WTC11 (cell line): ENCODE results near the gene ZNF530. TPM values are rescaled to one million over a fixed set of nuclear protein-coding genes. Genes with fewer than 3 reads are reported as not detected.

Experiments used
- ATAC-seq: fragments of 200-7000 bp; cut with Tn5 transposase; 2 replicates; pipeline ENCODE4 v1.10.0; 2021; ENCODE audit warnings: mild to moderate bottlenecking, moderate library complexity
- CTCF ChIA-PET: fragments of 300-600 bp; sonication (Branson Sonifier 250); formaldehyde crosslinking; loops from one replicate; lab custom pipeline; 2021; ENCODE audit warnings: antibody characterized with exemption; lab: Charles Lee
- POLR2A ChIA-PET: fragments of 350-600 bp; sonication (Branson Sonifier 250); formaldehyde crosslinking; loops from one replicate; lab custom pipeline; 2021; ENCODE audit warnings: antibody characterized with exemption; lab: Charles Lee
- DNase-seq: peaks from one replicate; pipeline ENCODE4 v3.0.0; 2021; ENCODE audit warnings: low spot score
- H3K27ac Mint-ChIP-seq: 2 replicates; pipeline ENCODE4 v1.8.0; 2021; ENCODE audit warnings: mixed read lengths
- H3K27me3 Mint-ChIP-seq: 2 replicates; pipeline ENCODE4 v1.8.0; 2021; ENCODE audit warnings: low read depth, mild to moderate bottlenecking, moderate library complexity, mixed read lengths
- H3K36me3 Mint-ChIP-seq: 2 replicates; pipeline ENCODE4 v1.8.0; 2021; ENCODE audit warnings: mixed read lengths
- H3K4me1 Mint-ChIP-seq: 2 replicates; pipeline ENCODE4 v1.8.0; 2022; ENCODE audit warnings: mixed read lengths
- H3K4me3 Mint-ChIP-seq: 2 replicates; pipeline ENCODE4 v1.8.0; 2021; ENCODE audit warnings: mild to moderate bottlenecking, moderate library complexity, mixed read lengths
- H3K9me3 Mint-ChIP-seq: 2 replicates; pipeline ENCODE4 v1.8.0; 2021; ENCODE audit warnings: mixed read lengths
- CBFB ChIP-seq: sonication (generic); formaldehyde crosslinking; IDR thresholded peaks from 2 replicates; pipeline ENCODE4 v1.8.1; 2022; ENCODE audit warnings: mild to moderate bottlenecking, low read depth, missing genetic modification reagents
- EMX1 ChIP-seq: fragments of 250-450 bp; sonication (Bioruptor Pico); IDR thresholded peaks from 2 replicates; pipeline ENCODE4 v1.8.0; 2021; ENCODE audit warnings: mild to moderate bottlenecking
- ESRRA ChIP-seq: sonication (generic); formaldehyde crosslinking; IDR thresholded peaks from 2 replicates; pipeline ENCODE4 v1.8.1; 2022; ENCODE audit warnings: mild to moderate bottlenecking, missing genetic modification reagents, borderline replicate concordance
- ETV6 ChIP-seq: sonication (generic); formaldehyde crosslinking; IDR thresholded peaks from 2 replicates; pipeline ENCODE4 v1.8.1; 2022; ENCODE audit warnings: mild to moderate bottlenecking, missing genetic modification reagents
- FOXK1 ChIP-seq: sonication (generic); formaldehyde crosslinking; IDR thresholded peaks from 2 replicates; pipeline ENCODE4 v1.8.0; 2022; ENCODE audit warnings: mild to moderate bottlenecking, moderate library complexity, missing genetic modification reagents
- GABPB1 ChIP-seq: sonication (generic); formaldehyde crosslinking; IDR thresholded peaks from 2 replicates; pipeline ENCODE4 v1.8.1; 2023; ENCODE audit warnings: mild to moderate bottlenecking, missing genetic modification reagents
- NFATC4 ChIP-seq: fragments of 250-450 bp; sonication (Bioruptor Pico); IDR thresholded peaks from 2 replicates; pipeline ENCODE4 v1.9.0; 2021; ENCODE audit warnings: mild to moderate bottlenecking
- NFE2L1 ChIP-seq: sonication (generic); formaldehyde crosslinking; IDR thresholded peaks from 2 replicates; pipeline ENCODE4 v1.8.1; 2023; ENCODE audit warnings: missing genetic modification reagents
- NR2C2 ChIP-seq: sonication (generic); formaldehyde crosslinking; IDR thresholded peaks from 2 replicates; pipeline ENCODE4 v1.8.0; 2022; ENCODE audit warnings: mild to moderate bottlenecking, missing genetic modification reagents
- ZNF121 ChIP-seq: sonication (generic); formaldehyde crosslinking; IDR thresholded peaks from 2 replicates; pipeline ENCODE4 v1.8.0; 2023; ENCODE audit warnings: missing genetic modification reagents
- ZNF138 ChIP-seq: sonication (generic); formaldehyde crosslinking; conservative IDR thresholded peaks from 2 replicates; pipeline ENCODE4 v1.8.1; 2022; ENCODE audit warnings: mild to moderate bottlenecking, moderate library complexity, missing genetic modification reagents
- ZNF416 ChIP-seq: fragments of 250-450 bp; sonication (Bioruptor Pico); IDR thresholded peaks from 2 replicates; pipeline ENCODE4 v1.9.0; 2021; ENCODE audit warnings: mild to moderate bottlenecking, inconsistent platforms
- total RNA-seq: library from RNA; stranded (reverse); gene quantifications from 3 replicates; pipeline ENCODE4 v1.2.3, GENCODE V29; 2021
- TF ChIP-seq, protein P1 (sequence below): fragments of 250-450 bp; sonication (Bioruptor Pico); IDR thresholded peaks from 2 replicates; pipeline ENCODE4 v2.1.2; 2022; ENCODE audit warnings: mild to moderate bottlenecking, moderate library complexity
- TF ChIP-seq, protein P2 (sequence below): sonication (generic); formaldehyde crosslinking; IDR thresholded peaks from 2 replicates; pipeline ENCODE4 v1.8.1; 2023; ENCODE audit warnings: mild to moderate bottlenecking, missing genetic modification reagents
- TF ChIP-seq, protein P3 (sequence below): sonication (generic); formaldehyde crosslinking; IDR thresholded peaks from 2 replicates; pipeline ENCODE4 v1.8.0; 2023; ENCODE audit warnings: mild to moderate bottlenecking, missing genetic modification reagents
- TF ChIP-seq, protein P4 (sequence below): sonication (generic); formaldehyde crosslinking; IDR thresholded peaks from 2 replicates; pipeline ENCODE4 v1.8.0; 2022; ENCODE audit warnings: mild to moderate bottlenecking, missing genetic modification reagents
- TF ChIP-seq, protein P5 (sequence below): fragments of 200-600 bp; IDR thresholded peaks from 2 replicates; pipeline ENCODE4 v1.8.0; 2022; ENCODE audit warnings: antibody characterized with exemption
- TF ChIP-seq, protein P6 (sequence below): sonication (generic); formaldehyde crosslinking; IDR thresholded peaks from 2 replicates; pipeline ENCODE4 v1.8.0; 2022; ENCODE audit warnings: mild to moderate bottlenecking, missing genetic modification reagents

ZNF530 gene
- total RNA-seq, 1 experiment from 2014 or later = 11.2 TPM

DNA sequence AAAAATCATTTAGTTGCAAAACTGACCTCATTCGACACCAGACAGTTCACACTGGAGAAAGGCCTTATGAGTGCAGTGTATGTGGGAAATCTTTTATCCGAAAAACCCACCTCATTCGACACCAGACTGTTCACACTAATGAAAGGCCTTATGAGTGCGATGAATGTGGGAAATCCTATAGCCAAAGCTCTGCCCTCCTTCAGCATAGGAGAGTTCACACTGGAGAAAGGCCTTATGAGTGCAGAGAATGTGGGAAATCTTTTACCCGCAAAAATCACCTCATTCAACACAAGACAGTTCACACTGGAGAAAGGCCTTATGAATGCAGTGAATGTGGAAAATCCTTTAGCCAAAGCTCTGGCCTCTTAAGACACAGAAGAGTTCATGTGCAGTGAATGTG, 7.2 kb downstream of the ZNF530 start:
- Mint-ChIP-seq H3K4me3 (no peak overlapping the region), H3K36me3 (peaks cover 38% of the 10 kb centered on the region), H3K27me3 (no peaks in the 10 kb centered on the region; the same call in 1 of the 2 replicates), H3K27ac (no peak overlapping the region), H3K4me1 (no peaks in the 10 kb centered on the region), H3K9me3 (peaks cover 13% of the 10 kb centered on the region)
- CTCF ChIA-PET = no interaction called here
- POLR2A ChIA-PET = interaction anchor here (0.6 kb wide), 1 partner anchor 144 kb away, joined by 3 read pairs; no protein-coding TSS in a partner anchor
- no peak for DNase-seq
- TF ChIP-seq ESRRA (CRISPR knock-in tag) = no peak
- TF ChIP-seq, protein P1, sequence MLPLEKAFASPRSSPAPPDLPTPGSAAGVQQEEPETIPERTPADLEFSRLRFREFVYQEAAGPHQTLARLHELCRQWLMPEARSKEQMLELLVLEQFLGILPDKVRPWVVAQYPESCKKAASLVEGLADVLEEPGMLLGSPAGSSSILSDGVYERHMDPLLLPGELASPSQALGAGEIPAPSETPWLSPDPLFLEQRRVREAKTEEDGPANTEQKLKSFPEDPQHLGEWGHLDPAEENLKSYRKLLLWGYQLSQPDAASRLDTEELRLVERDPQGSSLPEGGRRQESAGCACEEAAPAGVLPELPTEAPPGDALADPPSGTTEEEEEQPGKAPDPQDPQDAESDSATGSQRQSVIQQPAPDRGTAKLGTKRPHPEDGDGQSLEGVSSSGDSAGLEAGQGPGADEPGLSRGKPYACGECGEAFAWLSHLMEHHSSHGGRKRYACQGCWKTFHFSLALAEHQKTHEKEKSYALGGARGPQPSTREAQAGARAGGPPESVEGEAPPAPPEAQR (CRISPR knock-in tag) = no peak
- no peak for TF ChIP-seq EMX1 (CRISPR knock-in tag)
- TF ChIP-seq NFE2L1 (CRISPR knock-in tag) = no peak
- no peak for TF ChIP-seq NFATC4
- TF ChIP-seq, protein P2, sequence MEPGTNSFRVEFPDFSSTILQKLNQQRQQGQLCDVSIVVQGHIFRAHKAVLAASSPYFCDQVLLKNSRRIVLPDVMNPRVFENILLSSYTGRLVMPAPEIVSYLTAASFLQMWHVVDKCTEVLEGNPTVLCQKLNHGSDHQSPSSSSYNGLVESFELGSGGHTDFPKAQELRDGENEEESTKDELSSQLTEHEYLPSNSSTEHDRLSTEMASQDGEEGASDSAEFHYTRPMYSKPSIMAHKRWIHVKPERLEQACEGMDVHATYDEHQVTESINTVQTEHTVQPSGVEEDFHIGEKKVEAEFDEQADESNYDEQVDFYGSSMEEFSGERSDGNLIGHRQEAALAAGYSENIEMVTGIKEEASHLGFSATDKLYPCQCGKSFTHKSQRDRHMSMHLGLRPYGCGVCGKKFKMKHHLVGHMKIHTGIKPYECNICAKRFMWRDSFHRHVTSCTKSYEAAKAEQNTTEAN = no peak
- TF ChIP-seq ZNF121 (CRISPR knock-in tag) = no peak
- TF ChIP-seq, protein P3, sequence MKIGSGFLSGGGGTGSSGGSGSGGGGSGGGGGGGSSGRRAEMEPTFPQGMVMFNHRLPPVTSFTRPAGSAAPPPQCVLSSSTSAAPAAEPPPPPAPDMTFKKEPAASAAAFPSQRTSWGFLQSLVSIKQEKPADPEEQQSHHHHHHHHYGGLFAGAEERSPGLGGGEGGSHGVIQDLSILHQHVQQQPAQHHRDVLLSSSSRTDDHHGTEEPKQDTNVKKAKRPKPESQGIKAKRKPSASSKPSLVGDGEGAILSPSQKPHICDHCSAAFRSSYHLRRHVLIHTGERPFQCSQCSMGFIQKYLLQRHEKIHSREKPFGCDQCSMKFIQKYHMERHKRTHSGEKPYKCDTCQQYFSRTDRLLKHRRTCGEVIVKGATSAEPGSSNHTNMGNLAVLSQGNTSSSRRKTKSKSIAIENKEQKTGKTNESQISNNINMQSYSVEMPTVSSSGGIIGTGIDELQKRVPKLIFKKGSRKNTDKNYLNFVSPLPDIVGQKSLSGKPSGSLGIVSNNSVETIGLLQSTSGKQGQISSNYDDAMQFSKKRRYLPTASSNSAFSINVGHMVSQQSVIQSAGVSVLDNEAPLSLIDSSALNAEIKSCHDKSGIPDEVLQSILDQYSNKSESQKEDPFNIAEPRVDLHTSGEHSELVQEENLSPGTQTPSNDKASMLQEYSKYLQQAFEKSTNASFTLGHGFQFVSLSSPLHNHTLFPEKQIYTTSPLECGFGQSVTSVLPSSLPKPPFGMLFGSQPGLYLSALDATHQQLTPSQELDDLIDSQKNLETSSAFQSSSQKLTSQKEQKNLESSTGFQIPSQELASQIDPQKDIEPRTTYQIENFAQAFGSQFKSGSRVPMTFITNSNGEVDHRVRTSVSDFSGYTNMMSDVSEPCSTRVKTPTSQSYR (CRISPR knock-in tag) = no peak
- TF ChIP-seq, protein P4, sequence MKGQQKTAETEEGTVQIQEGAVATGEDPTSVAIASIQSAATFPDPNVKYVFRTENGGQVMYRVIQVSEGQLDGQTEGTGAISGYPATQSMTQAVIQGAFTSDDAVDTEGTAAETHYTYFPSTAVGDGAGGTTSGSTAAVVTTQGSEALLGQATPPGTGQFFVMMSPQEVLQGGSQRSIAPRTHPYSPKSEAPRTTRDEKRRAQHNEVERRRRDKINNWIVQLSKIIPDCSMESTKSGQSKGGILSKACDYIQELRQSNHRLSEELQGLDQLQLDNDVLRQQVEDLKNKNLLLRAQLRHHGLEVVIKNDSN (CRISPR knock-in tag) = no peak
- TF ChIP-seq GABPB1 (CRISPR knock-in tag) = no peak
- no peak for TF ChIP-seq CBFB (CRISPR knock-in tag)
- TF ChIP-seq, protein P5, sequence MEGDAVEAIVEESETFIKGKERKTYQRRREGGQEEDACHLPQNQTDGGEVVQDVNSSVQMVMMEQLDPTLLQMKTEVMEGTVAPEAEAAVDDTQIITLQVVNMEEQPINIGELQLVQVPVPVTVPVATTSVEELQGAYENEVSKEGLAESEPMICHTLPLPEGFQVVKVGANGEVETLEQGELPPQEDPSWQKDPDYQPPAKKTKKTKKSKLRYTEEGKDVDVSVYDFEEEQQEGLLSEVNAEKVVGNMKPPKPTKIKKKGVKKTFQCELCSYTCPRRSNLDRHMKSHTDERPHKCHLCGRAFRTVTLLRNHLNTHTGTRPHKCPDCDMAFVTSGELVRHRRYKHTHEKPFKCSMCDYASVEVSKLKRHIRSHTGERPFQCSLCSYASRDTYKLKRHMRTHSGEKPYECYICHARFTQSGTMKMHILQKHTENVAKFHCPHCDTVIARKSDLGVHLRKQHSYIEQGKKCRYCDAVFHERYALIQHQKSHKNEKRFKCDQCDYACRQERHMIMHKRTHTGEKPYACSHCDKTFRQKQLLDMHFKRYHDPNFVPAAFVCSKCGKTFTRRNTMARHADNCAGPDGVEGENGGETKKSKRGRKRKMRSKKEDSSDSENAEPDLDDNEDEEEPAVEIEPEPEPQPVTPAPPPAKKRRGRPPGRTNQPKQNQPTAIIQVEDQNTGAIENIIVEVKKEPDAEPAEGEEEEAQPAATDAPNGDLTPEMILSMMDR = no peak
- TF ChIP-seq, protein P6, sequence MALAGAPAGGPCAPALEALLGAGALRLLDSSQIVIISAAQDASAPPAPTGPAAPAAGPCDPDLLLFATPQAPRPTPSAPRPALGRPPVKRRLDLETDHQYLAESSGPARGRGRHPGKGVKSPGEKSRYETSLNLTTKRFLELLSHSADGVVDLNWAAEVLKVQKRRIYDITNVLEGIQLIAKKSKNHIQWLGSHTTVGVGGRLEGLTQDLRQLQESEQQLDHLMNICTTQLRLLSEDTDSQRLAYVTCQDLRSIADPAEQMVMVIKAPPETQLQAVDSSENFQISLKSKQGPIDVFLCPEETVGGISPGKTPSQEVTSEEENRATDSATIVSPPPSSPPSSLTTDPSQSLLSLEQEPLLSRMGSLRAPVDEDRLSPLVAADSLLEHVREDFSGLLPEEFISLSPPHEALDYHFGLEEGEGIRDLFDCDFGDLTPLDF (CRISPR knock-in tag) = no peak
- TF ChIP-seq ZNF416 = no peak
- ATAC-seq = no peak

DNA sequence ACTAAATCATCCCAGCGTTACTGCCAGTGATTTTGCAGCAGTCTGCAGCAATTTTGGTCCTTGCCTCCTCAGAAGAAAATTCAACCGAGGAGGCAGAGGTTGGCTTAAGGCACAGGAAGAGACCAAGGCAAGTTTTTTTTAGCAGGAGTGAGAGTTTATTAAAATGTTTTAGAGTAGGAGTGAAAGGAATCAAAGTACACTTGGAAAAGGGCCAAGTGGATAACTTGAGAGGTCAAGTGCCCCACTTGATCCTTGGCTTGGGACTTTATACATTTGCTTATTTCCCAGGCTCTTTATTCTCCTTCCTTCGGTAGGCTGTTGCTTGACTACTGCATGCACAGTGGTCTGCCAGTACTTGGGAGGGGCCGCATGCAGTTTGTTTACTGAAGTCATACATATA, 11.4 kb downstream of the ZNF530 start:
- ChIA-PET CTCF (no interaction called here), POLR2A (no interaction called here)
- H3K36me3 Mint-ChIP-seq = peaks cover 33% of the 10 kb centered on the region
- peaks cover 8% of the 10 kb centered on the region for H3K27me3 Mint-ChIP-seq
- TF ChIP-seq ETV6 (CRISPR knock-in tag) (no peak), NR2C2 (no peak), ZNF121 (CRISPR knock-in tag) (no peak), FOXK1 (CRISPR knock-in tag) (no peak), ZNF138 (no peak)
- DNase-seq (no peak), ATAC-seq (no peak)
- H3K4me1 Mint-ChIP-seq = peaks cover 14% of the 10 kb centered on the region
- peaks cover 28% of the 10 kb centered on the region for H3K9me3 Mint-ChIP-seq
- H3K4me3 Mint-ChIP-seq = no peak overlapping the region
- H3K27ac Mint-ChIP-seq = no peak overlapping the region
